ENCODE data around the gene SCRN3. TPM values are rescaled to one million over a fixed set of nuclear protein-coding genes. Genes with fewer than 3 reads are reported as not detected.

Gene SCRN3
- total RNA-seq, 1 donor from 2014 or later = 20.0 TPM

DNA sequence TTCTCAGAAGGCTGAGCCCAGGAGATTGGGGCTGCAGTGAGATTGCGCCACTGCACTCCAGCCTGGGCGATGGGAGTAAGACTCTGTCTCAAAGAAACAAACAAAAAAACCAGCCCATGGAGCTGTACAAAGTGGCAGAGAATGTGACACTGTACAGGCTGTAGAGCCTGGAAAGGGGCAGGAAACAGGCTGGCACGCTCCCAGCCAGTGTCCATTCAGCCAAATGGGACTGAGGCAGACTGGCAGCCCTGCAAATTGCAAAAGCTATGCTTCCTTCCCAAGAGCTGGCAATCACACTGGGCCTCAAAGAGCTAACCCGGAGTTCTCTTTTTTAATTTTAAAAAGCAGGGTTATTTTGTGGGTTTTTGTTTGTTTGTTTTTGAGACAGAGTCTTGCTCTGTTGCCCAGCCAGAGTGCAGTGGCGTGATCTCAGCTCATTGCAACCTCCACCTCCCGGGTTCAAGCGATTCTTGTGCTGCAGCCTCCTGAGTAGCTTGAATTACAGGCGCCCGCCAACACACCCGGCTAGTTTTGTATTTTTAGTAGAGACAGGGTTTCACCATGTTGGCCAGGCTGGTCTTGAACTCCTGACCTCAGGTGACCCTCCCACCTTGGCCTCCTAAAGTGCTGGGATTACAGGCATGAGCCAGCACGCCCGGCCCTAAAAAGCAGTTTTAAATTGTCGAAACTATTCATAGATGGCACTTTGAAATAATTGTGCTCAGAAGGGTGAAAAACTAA is 42.8 kb downstream of the SCRN3 start:
- Histone ChIP-seq H3K9me3 (no peaks in the 10 kb centered on the region), H3K36me3 (no peaks in the 10 kb centered on the region), H3K4me1 (no peaks in the 10 kb centered on the region), H3K27ac (no peak overlapping the region), H3K4me3 (no peak overlapping the region), H3K27me3 (no peaks in the 10 kb centered on the region)
- ATAC-seq (no peak), DNase-seq (no peak)
- intact Hi-C loops (cut with DNase I) = no loop called here
- no peak for TF ChIP-seq CTCF (IDR thresholded peaks at IDR 0.05)

DNA sequence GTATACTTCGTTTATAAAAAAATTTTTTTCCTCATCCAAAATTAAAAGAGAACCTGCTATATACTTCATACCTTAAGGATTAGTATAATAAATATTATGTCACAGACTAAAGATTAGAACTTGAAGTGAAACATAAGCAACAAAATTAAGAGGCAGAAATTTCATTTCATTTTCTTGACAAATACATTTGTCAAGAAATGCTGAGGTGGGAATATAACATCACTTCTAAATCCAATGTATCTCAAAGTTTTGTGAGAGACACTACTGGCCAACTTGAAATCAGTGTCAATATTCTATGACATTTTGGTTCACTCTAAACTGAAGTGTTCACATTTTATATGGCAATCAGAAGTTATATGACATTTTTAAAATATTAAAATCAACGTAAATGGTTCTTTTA is 43.8 kb downstream of the SCRN3 start:
- H3K9me3 ChIP-seq = no peaks in the 10 kb centered on the region
- no peak for ATAC-seq
- H3K27ac ChIP-seq = no peak overlapping the region
- no peaks in the 10 kb centered on the region for H3K36me3 ChIP-seq
- DNase-seq = no peak
- TF ChIP-seq CTCF (IDR thresholded peaks at IDR 0.05) = no peak
- no peaks in the 10 kb centered on the region for H3K4me1 ChIP-seq
- no peak overlapping the region for H3K4me3 ChIP-seq
- intact Hi-C loops (cut with DNase I) = no loop called here
- no peaks in the 10 kb centered on the region for H3K27me3 ChIP-seq

- intact Hi-C loops (cut with DNase I) = no loop called here
- Histone ChIP-seq H3K27me3 (no peaks in the 10 kb centered on the region), H3K36me3 (no peaks in the 10 kb centered on the region)
Observed at GRCh38 chr2:174439950-174440349, 44.4 kb downstream of the SCRN3 start.

DNA sequence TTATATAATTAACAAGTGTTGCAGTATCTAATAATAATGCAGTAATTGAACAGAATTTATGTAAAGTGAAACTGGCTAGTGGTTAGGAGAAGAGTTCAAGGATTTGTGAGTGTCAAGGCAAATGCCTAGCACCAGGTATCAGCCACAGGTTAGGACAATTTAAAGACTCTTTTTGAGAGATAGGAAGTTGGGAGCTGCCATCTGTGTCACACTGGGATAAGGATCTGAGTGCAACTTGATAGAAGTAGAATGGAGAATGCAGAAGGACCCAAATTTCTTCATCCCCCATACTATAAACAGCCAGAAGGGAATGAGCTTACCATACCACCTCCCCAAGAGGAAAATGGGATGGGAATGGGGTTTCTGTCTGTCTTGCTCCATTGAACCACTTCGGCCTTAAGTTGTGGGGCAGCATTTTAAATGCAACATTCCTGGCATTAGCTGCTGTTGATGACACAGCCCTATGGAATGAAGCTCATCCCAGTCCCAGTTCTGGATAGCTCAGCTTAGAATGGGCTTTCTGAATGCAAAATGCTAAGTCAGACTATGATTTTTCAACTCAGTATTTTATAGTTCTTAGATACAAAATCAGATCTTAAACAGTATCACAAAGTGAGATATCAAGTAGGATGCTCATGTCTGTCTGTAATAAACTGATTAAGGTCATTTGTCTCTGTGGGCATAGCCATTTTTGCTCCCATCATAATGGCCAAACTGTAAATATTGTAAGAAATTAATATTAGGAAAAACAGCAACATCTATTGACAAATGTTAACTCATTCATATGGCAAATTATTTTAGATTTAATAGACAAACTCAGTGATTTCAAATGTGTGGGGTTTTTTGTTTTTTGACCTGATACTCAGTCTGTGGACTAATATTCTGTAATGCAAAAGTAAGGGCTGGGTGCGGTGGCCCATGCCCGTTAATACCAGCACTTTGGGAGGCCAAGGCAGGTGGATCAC is 47.3 kb downstream of the SCRN3 start:
- intact Hi-C loops (cut with DNase I) = no loop called here
- no peaks in the 10 kb centered on the region for H3K36me3 ChIP-seq
- ATAC-seq (no peak), DNase-seq (no peak)
- no peaks in the 10 kb centered on the region for H3K4me1 ChIP-seq
- H3K9me3 ChIP-seq = no peaks in the 10 kb centered on the region
- no peak for TF ChIP-seq CTCF (IDR thresholded peaks at IDR 0.05)
- H3K4me3 ChIP-seq = no peak overlapping the region
- H3K27me3 ChIP-seq = no peaks in the 10 kb centered on the region
- no peak overlapping the region for H3K27ac ChIP-seq

More at GRCh38 chr2:174439950-174440349, 44.4 kb downstream of the SCRN3 start:
- Histone ChIP-seq H3K9me3 (no peaks in the 10 kb centered on the region), H3K4me3 (no peak overlapping the region), H3K4me1 (no peaks in the 10 kb centered on the region), H3K27ac (no peak overlapping the region)
- DNase-seq = no peak
- no peak for ATAC-seq
- TF ChIP-seq CTCF (IDR thresholded peaks at IDR 0.05) = no peak

- Histone ChIP-seq H3K36me3 (no peaks in the 10 kb centered on the region), H3K4me1 (no peaks in the 10 kb centered on the region), H3K9me3 (no peaks in the 10 kb centered on the region), H3K27me3 (no peaks in the 10 kb centered on the region), H3K4me3 (no peak overlapping the region), H3K27ac (no peak overlapping the region)
- no peak for TF ChIP-seq CTCF (IDR thresholded peaks at IDR 0.05)
- ATAC-seq (no peak), DNase-seq (no peak)
- intact Hi-C loops (cut with DNase I) = no loop called here
Observed at GRCh38 chr2:174444761-174445160, 49.2 kb downstream of the SCRN3 start.

Measured in upper lobe of right lung (tissue), 1 donor.